K562 (cell line): ENCODE data around the gene TACR2. TPM values are rescaled to one million over a fixed set of nuclear protein-coding genes. Genes with fewer than 3 reads are reported as not detected.

Experiments
- ATAC-seq: fragments of 200-7000 bp; cut with Tn5 transposase; 3 replicates; pipeline ENCODE4 v1.9.1; 2020; ENCODE audit warnings: moderate library complexity
- BruUV-seq: library from RNA; stranded (reverse); fragments of 400-500 nt; replicated peaks from 2 replicates; lab custom pipeline; 2021; lab: Mats Ljungman, UMichigan
- CTCF ChIA-PET: fragments of 300-600 bp; formaldehyde crosslinking; extraction: SDS; loops from one replicate; lab custom pipeline; 2021; ENCODE audit warnings: low intra/inter-chr PET ratio; lab: Yijun Ruan, JAX
- POLR2A ChIA-PET: fragments of 300-600, 350-650 bp; sonication (Branson Sonifier 250); formaldehyde crosslinking; extraction: SDS; loops from one replicate; lab custom pipeline; 2021; ENCODE audit warnings: antibody characterized with exemption, inconsistent platforms; lab: Yijun Ruan, JAX
- DNase-seq, 4 experiments: peaks; one replicate each; pipeline versions ENCODE4 v3.0.0 to v3.0.0-alpha.2; 2011 to 2018; ENCODE audit warnings: low spot score in 3 of 4, mixed read lengths in 3 of 4; ENCODE audit errors: extremely low read depth in 1 of 4
- FAIRE-seq: peaks from 2 replicates; lab custom pipeline; 2011; peaks lifted over from hg19 to GRCh38; lab: Jason Lieb, UNC
- H2AFZ ChIP-seq: 2 replicates; pipeline ENCODE4 v1.6.0; 2011; ENCODE audit warnings: low read depth, low read length, control low read depth, inconsistent platforms
- H3K27ac ChIP-seq: fragments of 200-600 bp; 3 replicates; pipeline ENCODE4 v1.8.0; 2011; ENCODE audit warnings: low read depth, mild to moderate bottlenecking, control low read depth, inconsistent platforms, low read length, moderate library complexity, mixed read lengths; ENCODE audit errors: extremely low read depth
- H3K27me3 ChIP-seq, 2 experiments: fragments of 300-600 bp in 1 of 2; 2 replicates in 1 of 2; 3 replicates in 1 of 2; pipeline versions ENCODE4 v1.6.0 to v1.8.0; 2011; ENCODE audit warnings: inconsistent platforms in 2 of 2, low read length in 2 of 2, mild to moderate bottlenecking in 1 of 2, mixed read lengths in 1 of 2, moderate library complexity in 1 of 2; ENCODE audit not compliant: control insufficient read depth in 2 of 2, insufficient read depth in 2 of 2
- H3K36me3 ChIP-seq: fragments of 300-600 bp; 3 replicates; pipeline ENCODE4 v1.8.0; 2011; ENCODE audit warnings: mild to moderate bottlenecking, low read length, inconsistent platforms; ENCODE audit not compliant: control insufficient read depth, insufficient read depth
- H3K4me1 ChIP-seq, 2 experiments: fragments of 200-600 bp in 1 of 2; replicated peaks in 1 of 2; 2 replicates in 1 of 2; 3 replicates in 1 of 2; pipeline versions ENCODE4 v1.5.1 to v1.8.0; 2011; ENCODE audit warnings: inconsistent platforms in 2 of 2, low read length in 2 of 2, mild to moderate bottlenecking in 1 of 2, mixed read lengths in 1 of 2, moderate library complexity in 1 of 2; ENCODE audit not compliant: control insufficient read depth in 2 of 2, insufficient read depth in 2 of 2
- H3K4me2 ChIP-seq: 2 replicates; pipeline ENCODE4 v1.6.1; 2011; ENCODE audit warnings: low read length, control low read depth, inconsistent platforms, mixed read lengths; ENCODE audit not compliant: insufficient read depth
- H3K4me3 ChIP-seq: fragments of 200-600 bp; sonication (generic), shearing (Covaris generic); 2 replicates; pipeline ENCODE4 v1.5.1; 2016; ENCODE audit warnings: control low read depth, inconsistent platforms
- H3K79me2 ChIP-seq: fragments of 200-600 bp; 3 replicates; pipeline ENCODE4 v1.8.0; 2011; ENCODE audit warnings: low read length, inconsistent platforms; ENCODE audit not compliant: control insufficient read depth, insufficient read depth
- H3K9ac ChIP-seq, 2 experiments: 2 replicates each; pipeline versions ENCODE4 v1.6.0 to v1.6.1; 2011; ENCODE audit warnings: low read depth in 2 of 2, low read length in 2 of 2, control low read depth in 1 of 2, inconsistent platforms in 1 of 2, mild to moderate bottlenecking in 1 of 2, mixed read lengths in 1 of 2; ENCODE audit not compliant: insufficient read depth in 1 of 2
- H3K9me1 ChIP-seq: one replicate; pipeline ENCODE4 v1.6.0; 2011; ENCODE audit warnings: inconsistent platforms, mild to moderate bottlenecking, low read length, moderate library complexity; ENCODE audit not compliant: control insufficient read depth, insufficient read depth
- H3K9me3 ChIP-seq: replicated peaks from 2 replicates; pipeline ENCODE4 v1.5.1; 2011; ENCODE audit warnings: low read depth, low read length, inconsistent platforms; ENCODE audit not compliant: control insufficient read depth, insufficient read depth
- H4K20me1 ChIP-seq: replicated peaks from 2 replicates; pipeline ENCODE4 v1.6.1; 2011; ENCODE audit warnings: low read length, inconsistent platforms, mixed read lengths; ENCODE audit not compliant: control insufficient read depth, insufficient read depth
- BDP1 ChIP-seq: IDR thresholded peaks from 3 replicates; pipeline ENCODE4 v1.6.1; 2011; ENCODE audit not compliant: insufficient read length, insufficient read depth
- EGR1 ChIP-seq: fragments of 450-650 bp; conservative IDR thresholded peaks from 2 replicates; pipeline ENCODE4 v1.6.1; 2017; ENCODE audit warnings: mild to moderate bottlenecking
- ELF2 ChIP-seq: fragments of 250-450 bp; sonication (Bioruptor Pico); IDR thresholded peaks from 2 replicates; pipeline ENCODE4 v1.5.0; 2021; ENCODE audit warnings: mild to moderate bottlenecking
- HDAC8 ChIP-seq: fragments of 450-650 bp; IDR thresholded peaks from 2 replicates; pipeline ENCODE4 v1.6.1; 2016; ENCODE audit warnings: mild to moderate bottlenecking, missing genetic modification characterization, moderate library complexity, missing compliant biosample characterization
- RB1 ChIP-seq: fragments of 450-650 bp; IDR thresholded peaks from 2 replicates; pipeline ENCODE4 v1.6.1; 2017; ENCODE audit warnings: low read depth, mild to moderate bottlenecking
- WGBS: fragments of 100-300 bp; shearing (Covaris generic); methylation state at CpG from one replicate; pipeline ENCODE4 v1.1.6; 2016; ENCODE audit warnings: low coverage, mixed read lengths; ENCODE audit not compliant: insufficient coverage; ENCODE audit errors: missing lambda C conversion rate; 5-methylcytosine and 5-hydroxymethylcytosine counted together
- in situ Hi-C: fragments of 300-500 bp; cut with MboI; formaldehyde crosslinking; loops from 4 replicates; pipeline ENCODE4 v1.15.0; 2018; ENCODE audit warnings: inconsistent platforms, mixed read lengths
- intact Hi-C: fragments of 100-400 bp; cut with micrococcal nuclease; formaldehyde crosslinking; loops from 2 replicates; pipeline ENCODE4 v1.14.2; 2022
- polyA plus RNA-seq, 8 experiments: library from polyadenylated mRNA; depleted of rRNA in 4 of 8; stranded (reverse) in 5 of 8; unstranded in 3 of 8; fragments of >200 nt; fragmentation: Nextera tagmentation in 2 of 8; fragmentation: Illumina TruSeq in 1 of 8; extraction: Ambion mirVana in 2 of 8; extraction: Trizol in 1 of 8; gene quantifications; 2 replicates each; pipeline versions ENCODE4 v1.2.1 to v1.2.3, GENCODE V29; 2011 to 2014; ENCODE audit warnings: inconsistent platforms in 1 of 8, missing spikeins in 1 of 8
- total RNA-seq, 7 experiments: library from RNA; depleted of rRNA in 6 of 7; stranded (reverse); fragments of >200 nt in 6 of 7; fragmentation: Illumina TruSeq in 2 of 7; extraction: Trizol in 2 of 7; gene quantifications; 2 replicates each; pipeline versions ENCODE4 v1.2.1 to v1.2.3, GENCODE V29; 2011 to 2021; ENCODE audit warnings: low replicate concordance in 1 of 7
- TF ChIP-seq, protein P1 (sequence below), 3 experiments: IDR thresholded peaks in 2 of 3; conservative IDR thresholded peaks in 1 of 3; 2 replicates each; pipeline ENCODE4 v1.5.1; 2011 to 2012; ENCODE audit warnings: low read length in 3 of 3, mild to moderate bottlenecking in 3 of 3, control low read depth in 2 of 3, improper control_type of control experiment in 1 of 3, inconsistent platforms in 1 of 3, low read depth in 1 of 3, mixed read lengths in 1 of 3, moderate library complexity in 1 of 3; ENCODE audit not compliant: insufficient read depth in 2 of 3

The TACR2 gene
- total and polyA plus RNA-seq, 9 of the 15 experiments (the other 6 are each of a cell fraction or from before 2014, with no cell fraction given), result not detected

DNA sequence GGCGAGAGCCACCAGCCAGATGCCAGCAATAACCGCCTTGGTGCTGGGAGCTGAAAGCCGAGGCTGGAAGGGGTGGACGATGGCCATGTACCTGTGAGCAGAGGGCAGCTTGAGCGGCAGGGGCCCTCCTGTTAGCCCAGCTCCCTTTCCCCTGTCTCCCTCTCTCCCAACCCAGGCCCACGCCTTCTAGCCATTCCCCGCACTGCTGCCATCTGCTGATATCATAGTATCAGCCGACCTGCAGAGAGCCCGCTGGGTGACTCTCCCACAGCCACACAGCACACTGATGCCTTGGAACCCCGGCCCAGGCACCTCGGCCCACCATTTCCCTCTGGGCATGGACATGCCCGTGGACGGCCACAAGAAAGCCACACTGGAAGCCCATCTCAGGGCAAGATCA lies 1.7 kb downstream of the TACR2 start:
- TF ChIP-seq RB1, result no peak
- TF ChIP-seq HDAC8, result no peak
- no peak for TF ChIP-seq BDP1
- 0 out of 2 replicates have a peak, but pooled peaks have one; percentile 5 for TF ChIP-seq EGR1
- TF ChIP-seq, protein P1, sequence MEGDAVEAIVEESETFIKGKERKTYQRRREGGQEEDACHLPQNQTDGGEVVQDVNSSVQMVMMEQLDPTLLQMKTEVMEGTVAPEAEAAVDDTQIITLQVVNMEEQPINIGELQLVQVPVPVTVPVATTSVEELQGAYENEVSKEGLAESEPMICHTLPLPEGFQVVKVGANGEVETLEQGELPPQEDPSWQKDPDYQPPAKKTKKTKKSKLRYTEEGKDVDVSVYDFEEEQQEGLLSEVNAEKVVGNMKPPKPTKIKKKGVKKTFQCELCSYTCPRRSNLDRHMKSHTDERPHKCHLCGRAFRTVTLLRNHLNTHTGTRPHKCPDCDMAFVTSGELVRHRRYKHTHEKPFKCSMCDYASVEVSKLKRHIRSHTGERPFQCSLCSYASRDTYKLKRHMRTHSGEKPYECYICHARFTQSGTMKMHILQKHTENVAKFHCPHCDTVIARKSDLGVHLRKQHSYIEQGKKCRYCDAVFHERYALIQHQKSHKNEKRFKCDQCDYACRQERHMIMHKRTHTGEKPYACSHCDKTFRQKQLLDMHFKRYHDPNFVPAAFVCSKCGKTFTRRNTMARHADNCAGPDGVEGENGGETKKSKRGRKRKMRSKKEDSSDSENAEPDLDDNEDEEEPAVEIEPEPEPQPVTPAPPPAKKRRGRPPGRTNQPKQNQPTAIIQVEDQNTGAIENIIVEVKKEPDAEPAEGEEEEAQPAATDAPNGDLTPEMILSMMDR (IDR thresholded peaks at IDR 0.05 in 2 of 3, conservative IDR thresholded peaks at IDR 0.05 in 1 of 3; ENCODE audit: insufficient read depth in 2 of 3, low read depth in 1 of 3, low read length in 3 of 3), result peak in 1 of 3 experiments; percentile 12; a peak in 1 of 6 replicates
- TF ChIP-seq ELF2 (CRISPR knock-in tag), result no peak
- peaks cover 43 to 62% of the 10 kb centered on the region in 2 experiments for H3K27me3 ChIP-seq
- no peak overlapping the region for H2AFZ ChIP-seq
- no peaks in the 10 kb centered on the region; the same call in 1 of the 2 replicates for H4K20me1 ChIP-seq
- no peaks in the 10 kb centered on the region for H3K79me2 ChIP-seq
- H3K9me3 ChIP-seq, result no peaks in the 10 kb centered on the region
- no TSS peak for BruUV-seq
- ATAC-seq, result no peak
- no peaks in the 10 kb centered on the region for H3K9me1 ChIP-seq
- CTCF ChIA-PET, result no interaction called here
- POLR2A ChIA-PET, result no interaction called here
- intact Hi-C loops, result no loop called here
- H3K27ac ChIP-seq, result no peak overlapping the region
- in situ Hi-C loops, result no loop called here
- 2% methylated on average over 13 of the region's 13 CpGs for WGBS
- no peak overlapping the region for H3K4me3 ChIP-seq
- peak overlapping the region in 1 of 2 experiments; percentile 32; a peak in 1 of 4 replicates for H3K9ac ChIP-seq
- H3K4me1 ChIP-seq, result peaks cover 11 to 15% of the 10 kb centered on the region in 2 experiments
- FAIRE-seq, result no peak
- DNase-seq, result no peak
- no peaks in the 10 kb centered on the region for H3K36me3 ChIP-seq
- no peak overlapping the region for H3K4me2 ChIP-seq
